WTC11 (cell line): ENCODE results near the gene ERBB4. TPM values are rescaled to one million over a fixed set of nuclear protein-coding genes. Genes with fewer than 3 reads are reported as not detected.

Source experiments
- ATAC-seq: fragments of 200-7000 bp; cut with Tn5 transposase; 2 replicates; pipeline ENCODE4 v1.10.0; 2021; ENCODE audit warnings: mild to moderate bottlenecking, moderate library complexity
- CTCF ChIA-PET: fragments of 300-600 bp; sonication (Branson Sonifier 250); formaldehyde crosslinking; loops from one replicate; lab custom pipeline; 2021; ENCODE audit warnings: antibody characterized with exemption; lab: Charles Lee
- POLR2A ChIA-PET: fragments of 350-600 bp; sonication (Branson Sonifier 250); formaldehyde crosslinking; loops from one replicate; lab custom pipeline; 2021; ENCODE audit warnings: antibody characterized with exemption; lab: Charles Lee
- DNase-seq: peaks from one replicate; pipeline ENCODE4 v3.0.0; 2021; ENCODE audit warnings: low spot score
- H3K27ac Mint-ChIP-seq: 2 replicates; pipeline ENCODE4 v1.8.0; 2021; ENCODE audit warnings: mixed read lengths
- H3K27me3 Mint-ChIP-seq: 2 replicates; pipeline ENCODE4 v1.8.0; 2021; ENCODE audit warnings: low read depth, mild to moderate bottlenecking, moderate library complexity, mixed read lengths
- H3K36me3 Mint-ChIP-seq: 2 replicates; pipeline ENCODE4 v1.8.0; 2021; ENCODE audit warnings: mixed read lengths
- H3K4me1 Mint-ChIP-seq: 2 replicates; pipeline ENCODE4 v1.8.0; 2022; ENCODE audit warnings: mixed read lengths
- H3K4me3 Mint-ChIP-seq: 2 replicates; pipeline ENCODE4 v1.8.0; 2021; ENCODE audit warnings: mild to moderate bottlenecking, moderate library complexity, mixed read lengths
- H3K9me3 Mint-ChIP-seq: 2 replicates; pipeline ENCODE4 v1.8.0; 2021; ENCODE audit warnings: mixed read lengths
- ATF1 ChIP-seq: sonication (generic); formaldehyde crosslinking; IDR thresholded peaks from 2 replicates; pipeline ENCODE4 v1.8.1; 2023; ENCODE audit warnings: mild to moderate bottlenecking, moderate library complexity, missing genetic modification reagents
- ATF3 ChIP-seq: sonication (generic); formaldehyde crosslinking; conservative IDR thresholded peaks from 2 replicates; pipeline ENCODE4 v1.8.1; 2022; ENCODE audit warnings: mild to moderate bottlenecking, missing genetic modification reagents
- ATF6 ChIP-seq: sonication (generic); formaldehyde crosslinking; IDR thresholded peaks from 2 replicates; pipeline ENCODE4 v1.8.1; 2023; ENCODE audit warnings: mild to moderate bottlenecking, missing genetic modification reagents
- CREB1 ChIP-seq: sonication (generic); formaldehyde crosslinking; IDR thresholded peaks from 2 replicates; pipeline ENCODE4 v1.8.0; 2023; ENCODE audit warnings: mild to moderate bottlenecking, missing genetic modification reagents
- ELF4 ChIP-seq: sonication (generic); formaldehyde crosslinking; IDR thresholded peaks from 2 replicates; pipeline ENCODE4 v1.8.1; 2022; ENCODE audit warnings: low read depth, mild to moderate bottlenecking, moderate library complexity, missing genetic modification reagents
- GABPB1 ChIP-seq: sonication (generic); formaldehyde crosslinking; IDR thresholded peaks from 2 replicates; pipeline ENCODE4 v1.8.1; 2023; ENCODE audit warnings: mild to moderate bottlenecking, missing genetic modification reagents
- GRHL2 ChIP-seq: fragments of 250-450 bp; sonication (Bioruptor Pico); IDR thresholded peaks from 2 replicates; pipeline ENCODE4 v1.8.0; 2022; ENCODE audit warnings: mild to moderate bottlenecking, moderate library complexity; ENCODE audit not compliant: insufficient replicate concordance, severe bottlenecking
- HMGXB4 ChIP-seq: sonication (generic); formaldehyde crosslinking; IDR thresholded peaks from 2 replicates; pipeline ENCODE4 v1.8.1; 2023; ENCODE audit warnings: mild to moderate bottlenecking, moderate library complexity, missing genetic modification reagents
- JUN ChIP-seq: sonication (generic); formaldehyde crosslinking; IDR thresholded peaks from 2 replicates; pipeline ENCODE4 v1.8.0; 2023; ENCODE audit warnings: mild to moderate bottlenecking, missing genetic modification reagents
- KAT7 ChIP-seq: sonication (generic); formaldehyde crosslinking; IDR thresholded peaks from 2 replicates; pipeline ENCODE4 v1.8.1; 2023; ENCODE audit warnings: missing genetic modification reagents, mild to moderate bottlenecking, borderline replicate concordance
- MXD4 ChIP-seq: fragments of 250-450 bp; sonication (Bioruptor Pico); IDR thresholded peaks from 2 replicates; pipeline ENCODE4 v1.8.0; 2021; ENCODE audit warnings: mild to moderate bottlenecking, moderate library complexity, borderline replicate concordance
- PREB ChIP-seq: sonication (generic); formaldehyde crosslinking; IDR thresholded peaks from 2 replicates; pipeline ENCODE4 v1.8.1; 2022; ENCODE audit warnings: mild to moderate bottlenecking, missing genetic modification reagents, moderate library complexity, borderline replicate concordance
- PRRX2 ChIP-seq: fragments of 250-450 bp; sonication (Bioruptor Pico); IDR thresholded peaks from 2 replicates; pipeline ENCODE4 v1.8.0; 2021; ENCODE audit warnings: mild to moderate bottlenecking
- RELA ChIP-seq: sonication (generic); formaldehyde crosslinking; IDR thresholded peaks from 2 replicates; pipeline ENCODE4 v1.8.1; 2022; ENCODE audit warnings: missing genetic modification reagents, mild to moderate bottlenecking, borderline replicate concordance
- USF2 ChIP-seq: sonication (generic); formaldehyde crosslinking; IDR thresholded peaks from 2 replicates; pipeline ENCODE4 v1.8.1; 2023; ENCODE audit warnings: mild to moderate bottlenecking, missing genetic modification reagents, moderate library complexity
- ZBTB21 ChIP-seq: sonication (generic); formaldehyde crosslinking; IDR thresholded peaks from 2 replicates; pipeline ENCODE4 v1.8.1; 2023; ENCODE audit warnings: mild to moderate bottlenecking, missing genetic modification reagents, borderline replicate concordance
- ZNF232 ChIP-seq: sonication (generic); formaldehyde crosslinking; IDR thresholded peaks from 2 replicates; pipeline ENCODE4 v1.8.0; 2022; ENCODE audit warnings: mild to moderate bottlenecking, missing genetic modification reagents
- ZNF317 ChIP-seq: sonication (generic); formaldehyde crosslinking; IDR thresholded peaks from 2 replicates; pipeline ENCODE4 v1.8.1; 2023; ENCODE audit warnings: low read depth, mild to moderate bottlenecking, moderate library complexity, missing genetic modification reagents, borderline replicate concordance
- ZNF512 ChIP-seq: sonication (generic); formaldehyde crosslinking; IDR thresholded peaks from 2 replicates; pipeline ENCODE4 v1.8.1; 2022; ENCODE audit warnings: missing genetic modification reagents, borderline replicate concordance
- ZNF671 ChIP-seq: fragments of 250-450 bp; sonication (Bioruptor Pico); IDR thresholded peaks from 2 replicates; pipeline ENCODE4 v1.8.0; 2021; ENCODE audit warnings: mild to moderate bottlenecking
- total RNA-seq: library from RNA; stranded (reverse); gene quantifications from 3 replicates; pipeline ENCODE4 v1.2.3, GENCODE V29; 2021
- TF ChIP-seq, protein P1 (sequence below): sonication (generic); formaldehyde crosslinking; IDR thresholded peaks from 2 replicates; pipeline ENCODE4 v1.8.1; 2023; ENCODE audit warnings: mild to moderate bottlenecking, missing genetic modification reagents, moderate library complexity
- TF ChIP-seq, protein P2 (sequence below): sonication (generic); formaldehyde crosslinking; IDR thresholded peaks from 2 replicates; pipeline ENCODE4 v1.8.1; 2023; ENCODE audit warnings: mild to moderate bottlenecking, missing genetic modification reagents, borderline replicate concordance

The ERBB4 gene
- total RNA-seq, 1 experiment from 2014 or later: 1.6 TPM

- TF ChIP-seq USF2 (CRISPR knock-in tag) (no peak), ZNF512 (CRISPR knock-in tag) (no peak)
Measured at GRCh38 chr2:211454679-211455078, 1083.9 kb downstream of the ERBB4 start (continued).

GRCh38 chr2:211453311-211453887 lies 1085.2 kb downstream of the ERBB4 start:
- no peaks in the 10 kb centered on the region for H3K9me3 Mint-ChIP-seq
- H3K27ac Mint-ChIP-seq: no peak overlapping the region
- H3K27me3 Mint-ChIP-seq: no peaks in the 10 kb centered on the region
- ATAC-seq: no peak
- peaks cover 14% of the 10 kb centered on the region for H3K4me1 Mint-ChIP-seq
- POLR2A ChIA-PET: no interaction called here
- DNase-seq: no peak
- no peaks in the 10 kb centered on the region for H3K36me3 Mint-ChIP-seq
- CTCF ChIA-PET: interaction anchor here (1.6 kb wide), 1 partner anchor 290 kb away, joined by 4 read pairs; no protein-coding TSS in a partner anchor
- no peak for TF ChIP-seq ZNF232 (CRISPR knock-in tag)
- TF ChIP-seq GABPB1: no peak
- no peak for TF ChIP-seq RELA
- TF ChIP-seq ELF4 (CRISPR knock-in tag): no peak
- no peak for TF ChIP-seq HMGXB4 (CRISPR knock-in tag)
- TF ChIP-seq PRRX2 (CRISPR knock-in tag): no peak
- TF ChIP-seq PREB (CRISPR knock-in tag): no peak
- TF ChIP-seq, protein P1, sequence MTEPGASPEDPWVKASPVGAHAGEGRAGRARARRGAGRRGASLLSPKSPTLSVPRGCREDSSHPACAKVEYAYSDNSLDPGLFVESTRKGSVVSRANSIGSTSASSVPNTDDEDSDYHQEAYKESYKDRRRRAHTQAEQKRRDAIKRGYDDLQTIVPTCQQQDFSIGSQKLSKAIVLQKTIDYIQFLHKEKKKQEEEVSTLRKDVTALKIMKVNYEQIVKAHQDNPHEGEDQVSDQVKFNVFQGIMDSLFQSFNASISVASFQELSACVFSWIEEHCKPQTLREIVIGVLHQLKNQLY (CRISPR knock-in tag): no peak
- no peak for TF ChIP-seq ATF3
- no peak for TF ChIP-seq ZNF317 (CRISPR knock-in tag)
- TF ChIP-seq ATF1 (CRISPR knock-in tag): no peak
- TF ChIP-seq GRHL2: no peak
- H3K4me3 Mint-ChIP-seq: no peak overlapping the region

DNA sequence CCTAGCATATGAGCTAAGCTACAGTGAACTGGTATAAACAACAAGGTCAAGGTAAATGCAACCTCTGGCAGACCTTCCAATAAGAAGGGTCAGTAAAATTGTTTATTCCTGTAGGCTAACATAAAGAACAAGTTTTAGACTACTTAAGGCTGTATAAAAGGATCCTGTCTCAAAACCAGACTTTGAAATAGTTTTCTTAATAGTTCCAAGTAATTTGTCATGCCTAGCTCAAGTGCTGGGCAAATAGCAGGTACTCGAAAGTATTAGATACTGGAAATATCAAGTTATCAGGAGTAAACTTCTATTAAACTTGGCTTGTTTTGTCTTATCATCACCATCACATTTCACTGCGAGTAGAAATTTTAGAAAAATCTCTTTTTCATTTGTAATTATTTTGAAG lies 1087.0 kb downstream of the ERBB4 start:
- ChIA-PET POLR2A (no interaction called here), CTCF (no interaction called here)
- Mint-ChIP-seq H3K4me3 (no peak overlapping the region), H3K27me3 (no peaks in the 10 kb centered on the region), H3K36me3 (no peaks in the 10 kb centered on the region), H3K27ac (no peak overlapping the region), H3K4me1 (peaks cover 14% of the 10 kb centered on the region), H3K9me3 (no peaks in the 10 kb centered on the region)
- DNase-seq: no peak
- no peak for ATAC-seq
- TF ChIP-seq, protein P2, sequence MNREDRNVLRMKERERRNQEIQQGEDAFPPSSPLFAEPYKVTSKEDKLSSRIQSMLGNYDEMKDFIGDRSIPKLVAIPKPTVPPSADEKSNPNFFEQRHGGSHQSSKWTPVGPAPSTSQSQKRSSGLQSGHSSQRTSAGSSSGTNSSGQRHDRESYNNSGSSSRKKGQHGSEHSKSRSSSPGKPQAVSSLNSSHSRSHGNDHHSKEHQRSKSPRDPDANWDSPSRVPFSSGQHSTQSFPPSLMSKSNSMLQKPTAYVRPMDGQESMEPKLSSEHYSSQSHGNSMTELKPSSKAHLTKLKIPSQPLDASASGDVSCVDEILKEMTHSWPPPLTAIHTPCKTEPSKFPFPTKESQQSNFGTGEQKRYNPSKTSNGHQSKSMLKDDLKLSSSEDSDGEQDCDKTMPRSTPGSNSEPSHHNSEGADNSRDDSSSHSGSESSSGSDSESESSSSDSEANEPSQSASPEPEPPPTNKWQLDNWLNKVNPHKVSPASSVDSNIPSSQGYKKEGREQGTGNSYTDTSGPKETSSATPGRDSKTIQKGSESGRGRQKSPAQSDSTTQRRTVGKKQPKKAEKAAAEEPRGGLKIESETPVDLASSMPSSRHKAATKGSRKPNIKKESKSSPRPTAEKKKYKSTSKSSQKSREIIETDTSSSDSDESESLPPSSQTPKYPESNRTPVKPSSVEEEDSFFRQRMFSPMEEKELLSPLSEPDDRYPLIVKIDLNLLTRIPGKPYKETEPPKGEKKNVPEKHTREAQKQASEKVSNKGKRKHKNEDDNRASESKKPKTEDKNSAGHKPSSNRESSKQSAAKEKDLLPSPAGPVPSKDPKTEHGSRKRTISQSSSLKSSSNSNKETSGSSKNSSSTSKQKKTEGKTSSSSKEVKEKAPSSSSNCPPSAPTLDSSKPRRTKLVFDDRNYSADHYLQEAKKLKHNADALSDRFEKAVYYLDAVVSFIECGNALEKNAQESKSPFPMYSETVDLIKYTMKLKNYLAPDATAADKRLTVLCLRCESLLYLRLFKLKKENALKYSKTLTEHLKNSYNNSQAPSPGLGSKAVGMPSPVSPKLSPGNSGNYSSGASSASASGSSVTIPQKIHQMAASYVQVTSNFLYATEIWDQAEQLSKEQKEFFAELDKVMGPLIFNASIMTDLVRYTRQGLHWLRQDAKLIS (CRISPR knock-in tag): no peak
- TF ChIP-seq JUN (CRISPR knock-in tag): no peak
- TF ChIP-seq KAT7 (CRISPR knock-in tag): no peak
- no peak for TF ChIP-seq ZBTB21
- TF ChIP-seq ATF6 (CRISPR knock-in tag): no peak
- no peak for TF ChIP-seq ZNF671 (CRISPR knock-in tag)
- no peak for TF ChIP-seq MXD4 (CRISPR knock-in tag)
- TF ChIP-seq CREB1 (CRISPR knock-in tag): no peak
